WI38 (cell line): Measurements from ENCODE around the gene SMC6.

Experiments
- H3K4me3 ChIP-seq: 2 replicates; pipeline ENCODE4 v1.5.1; 2011; ENCODE audit warnings: low read depth, mild to moderate bottlenecking, control low read depth, low read length
- CTCF ChIP-seq: IDR thresholded peaks from 2 replicates; pipeline ENCODE4 v1.5.1; 2012; ENCODE audit warnings: low read depth, mild to moderate bottlenecking, control low read depth, low read length

SMC6 gene

GRCh38 chr2:17740203-17740602, 13.4 kb downstream of the SMC6 start:
- no peak for TF ChIP-seq CTCF
- H3K4me3 ChIP-seq, result no peak overlapping the region

GRCh38 chr2:17736989-17737388, 16.6 kb downstream of the SMC6 start:
- TF ChIP-seq CTCF, result no peak
- H3K4me3 ChIP-seq, result no peak overlapping the region

- no peak overlapping the region for H3K4me3 ChIP-seq
- TF ChIP-seq CTCF, result no peak
These were observed 17.7 kb downstream of the SMC6 start for GRCh38 chr2:17735864-17736263.

- TF ChIP-seq CTCF, result no peak
- no peak overlapping the region for H3K4me3 ChIP-seq
These were observed 20.0 kb downstream of the SMC6 start for GRCh38 chr2:17733599-17733998.

- no peak for TF ChIP-seq CTCF
- H3K4me3 ChIP-seq, result no peak overlapping the region
These were observed 23.7 kb downstream of the SMC6 start for GRCh38 chr2:17729880-17730279.

- no peak overlapping the region for H3K4me3 ChIP-seq
- no peak for TF ChIP-seq CTCF
These were observed 25.4 kb downstream of the SMC6 start for GRCh38 chr2:17728210-17728609.

- H3K4me3 ChIP-seq, result no peak overlapping the region
- peak; percentile 69 for TF ChIP-seq CTCF
These were observed 33.8 kb downstream of the SMC6 start for GRCh38 chr2:17719562-17720371.
